Left ventricle myocardium inferior (tissue), 1 donor: Measurements from ENCODE around the gene ZNF14. TPM values are rescaled to one million over a fixed set of nuclear protein-coding genes. Genes with fewer than 3 reads are reported as not detected.

Experiments
- DNase-seq: peaks from one replicate; pipeline ENCODE4 v3.0.0-alpha.2; 2020
- H3K27ac ChIP-seq: fragments of 200-600 bp; replicated peaks from 2 replicates; pipeline ENCODE4 v1.8.0; 2021
- H3K27me3 ChIP-seq: fragments of 200-600 bp; 2 replicates; pipeline ENCODE4 v1.8.0; 2021; ENCODE audit warnings: low read depth
- H3K36me3 ChIP-seq: fragments of 200-600 bp; 2 replicates; pipeline ENCODE4 v1.8.0; 2021
- H3K4me1 ChIP-seq: fragments of 200-600 bp; 2 replicates; pipeline ENCODE4 v1.8.0; 2021
- H3K4me3 ChIP-seq: fragments of 200-600 bp; 2 replicates; pipeline ENCODE4 v1.8.0; 2021; ENCODE audit warnings: mild to moderate bottlenecking, moderate library complexity
- H3K9me3 ChIP-seq: fragments of 200-600 bp; replicated peaks from 2 replicates; pipeline ENCODE4 v1.8.0; 2021
- intact Hi-C: fragments of 100-400 bp; cut with micrococcal nuclease; formaldehyde crosslinking; loops from one replicate; pipeline ENCODE4 v1.11.0; 2022
- total RNA-seq: library from RNA; stranded (reverse); fragmentation: NEBNext Ultra II Directional; extraction: Animal tissue kit (Norgen Biotek cat#: 25700); gene quantifications from one replicate; pipeline ENCODE4 v1.2.1, GENCODE V29; 2021
- TF ChIP-seq, protein P1 (sequence below): fragments of 200-600 bp; IDR thresholded peaks from 2 replicates; pipeline ENCODE4 v1.8.0; 2021; ENCODE audit warnings: antibody characterized with exemption, mild to moderate bottlenecking, borderline replicate concordance
- donor health status: DM: no; HTN: yes; CAD: no; lungs with severe emphysema.

Gene ZNF14
- total RNA-seq, 1 donor from 2014 or later, result 3.7 TPM

DNA sequence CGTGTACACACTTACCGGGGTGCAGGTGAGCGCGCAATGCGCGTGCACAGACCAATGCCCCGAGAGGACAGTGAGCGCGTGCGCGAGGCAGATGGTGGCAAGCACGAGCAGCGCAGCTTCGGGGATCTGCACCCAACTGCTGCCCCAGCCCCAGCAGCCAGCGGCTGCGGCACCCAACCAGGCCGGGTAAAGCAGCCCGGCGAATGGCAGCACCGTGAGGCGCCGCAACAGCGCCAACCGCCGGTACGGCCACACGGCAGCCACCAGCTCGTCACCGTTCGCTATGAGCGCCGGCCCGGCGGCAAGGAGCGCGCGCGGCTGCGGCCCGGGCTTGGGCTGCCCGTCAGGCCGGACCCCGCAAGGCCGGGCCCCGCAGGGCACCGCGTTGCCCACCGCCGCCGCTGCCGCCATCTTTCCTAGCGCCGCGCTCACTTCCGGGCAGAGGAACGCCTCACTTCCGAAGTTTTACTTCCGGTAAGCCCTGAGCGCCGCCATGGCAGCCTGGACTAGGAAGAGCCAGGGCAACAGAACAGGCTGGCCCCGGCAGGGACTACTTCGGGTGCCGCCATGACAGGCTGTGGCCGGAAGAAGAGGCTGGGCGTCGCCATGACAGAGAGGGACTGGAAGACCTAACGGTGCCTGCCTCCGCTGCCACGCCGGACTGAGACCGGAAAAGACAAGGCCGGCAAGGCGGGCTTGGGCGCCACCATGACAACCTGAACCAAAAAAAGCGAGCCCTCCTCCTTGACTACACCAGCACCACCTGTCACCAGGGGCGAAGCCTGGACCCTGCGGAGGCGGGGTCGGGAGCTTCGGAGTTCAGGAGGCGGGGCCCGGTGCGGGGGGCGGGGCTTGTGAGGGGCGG lies 69.4 kb downstream of the ZNF14 start, which contains the start of gene ATP13A1:
ATP13A1 (minus strand) TSS at position 421 of the 865 bp plus-strand sequence; CDS start at position 411, 10 bp downstream.
- DNase-seq, result peak; percentile 95
- no peaks in the 10 kb centered on the region for H3K9me3 ChIP-seq
- peak within 1 kb of the TSS; percentile 91 for H3K4me3 ChIP-seq
- peak within 1 kb of the TSS; percentile 96 for H3K27ac ChIP-seq
- no peaks in the 10 kb centered on the region for H3K27me3 ChIP-seq
- peaks cover 34% of the 10 kb centered on the region for H3K4me1 ChIP-seq
- TF ChIP-seq, protein P1, sequence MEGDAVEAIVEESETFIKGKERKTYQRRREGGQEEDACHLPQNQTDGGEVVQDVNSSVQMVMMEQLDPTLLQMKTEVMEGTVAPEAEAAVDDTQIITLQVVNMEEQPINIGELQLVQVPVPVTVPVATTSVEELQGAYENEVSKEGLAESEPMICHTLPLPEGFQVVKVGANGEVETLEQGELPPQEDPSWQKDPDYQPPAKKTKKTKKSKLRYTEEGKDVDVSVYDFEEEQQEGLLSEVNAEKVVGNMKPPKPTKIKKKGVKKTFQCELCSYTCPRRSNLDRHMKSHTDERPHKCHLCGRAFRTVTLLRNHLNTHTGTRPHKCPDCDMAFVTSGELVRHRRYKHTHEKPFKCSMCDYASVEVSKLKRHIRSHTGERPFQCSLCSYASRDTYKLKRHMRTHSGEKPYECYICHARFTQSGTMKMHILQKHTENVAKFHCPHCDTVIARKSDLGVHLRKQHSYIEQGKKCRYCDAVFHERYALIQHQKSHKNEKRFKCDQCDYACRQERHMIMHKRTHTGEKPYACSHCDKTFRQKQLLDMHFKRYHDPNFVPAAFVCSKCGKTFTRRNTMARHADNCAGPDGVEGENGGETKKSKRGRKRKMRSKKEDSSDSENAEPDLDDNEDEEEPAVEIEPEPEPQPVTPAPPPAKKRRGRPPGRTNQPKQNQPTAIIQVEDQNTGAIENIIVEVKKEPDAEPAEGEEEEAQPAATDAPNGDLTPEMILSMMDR, result peak; percentile 42
- intact Hi-C loops, result no loop called here
- H3K36me3 ChIP-seq, result peaks cover 14% of the 10 kb centered on the region

DNA sequence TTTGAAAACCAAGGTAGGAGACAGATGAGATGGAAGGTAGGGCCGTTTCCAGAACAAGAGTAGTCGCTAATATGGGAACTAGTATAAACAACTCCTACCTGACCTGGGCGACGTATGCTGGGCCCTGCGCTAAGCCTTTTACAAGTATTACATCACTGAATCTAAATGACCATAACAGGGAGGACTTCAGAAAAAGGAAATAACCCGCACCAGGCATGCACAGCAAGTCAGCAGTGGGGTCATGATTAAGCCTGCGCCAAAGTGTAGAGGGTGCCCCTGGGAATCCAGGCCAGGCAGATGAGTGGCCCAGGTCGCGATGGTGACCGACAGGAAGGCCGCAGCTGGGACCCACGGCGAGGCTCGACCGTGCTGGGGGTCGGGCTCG lies 70.0 kb downstream of the ZNF14 start:
- peak; percentile 34 for DNase-seq
- intact Hi-C loops, result no loop called here
- no peaks in the 10 kb centered on the region for H3K9me3 ChIP-seq

DNA sequence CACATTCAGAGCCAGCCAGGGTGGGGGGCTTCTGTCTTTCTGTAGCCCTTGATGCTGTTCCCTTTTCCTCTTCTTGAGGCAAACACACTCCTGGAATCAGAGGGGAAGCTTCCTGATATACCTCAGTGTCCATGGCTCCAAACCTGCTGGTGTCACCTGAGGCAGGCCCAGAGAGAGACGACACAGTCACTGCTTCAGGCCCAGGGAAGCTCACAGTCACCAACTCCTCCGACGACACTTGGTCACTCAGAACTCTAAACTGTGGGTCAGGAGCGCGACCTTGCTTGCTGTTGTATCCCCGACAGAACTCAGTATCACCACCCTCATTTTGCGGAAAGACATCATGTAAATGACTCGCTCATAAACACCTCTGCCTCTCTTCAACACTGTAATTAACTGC lies 70.6 kb downstream of the ZNF14 start:
- Histone ChIP-seq H3K4me3 (peak overlapping the region; percentile 91), H3K27me3 (no peaks in the 10 kb centered on the region), H3K4me1 (peaks cover 29% of the 10 kb centered on the region), H3K9me3 (no peaks in the 10 kb centered on the region), H3K36me3 (peaks cover 25% of the 10 kb centered on the region), H3K27ac (no peak overlapping the region)
- TF ChIP-seq, protein P1, result no peak
- DNase-seq, result no peak
- intact Hi-C loops, result no loop called here

More for the DNA sequence above, 70.0 kb downstream of the ZNF14 start:
- Histone ChIP-seq H3K27me3 (no peaks in the 10 kb centered on the region), H3K4me1 (peaks cover 29% of the 10 kb centered on the region), H3K4me3 (peak overlapping the region; percentile 91), H3K27ac (peak overlapping the region; percentile 96), H3K36me3 (peaks cover 20% of the 10 kb centered on the region)
- TF ChIP-seq, protein P1, result no peak

DNA sequence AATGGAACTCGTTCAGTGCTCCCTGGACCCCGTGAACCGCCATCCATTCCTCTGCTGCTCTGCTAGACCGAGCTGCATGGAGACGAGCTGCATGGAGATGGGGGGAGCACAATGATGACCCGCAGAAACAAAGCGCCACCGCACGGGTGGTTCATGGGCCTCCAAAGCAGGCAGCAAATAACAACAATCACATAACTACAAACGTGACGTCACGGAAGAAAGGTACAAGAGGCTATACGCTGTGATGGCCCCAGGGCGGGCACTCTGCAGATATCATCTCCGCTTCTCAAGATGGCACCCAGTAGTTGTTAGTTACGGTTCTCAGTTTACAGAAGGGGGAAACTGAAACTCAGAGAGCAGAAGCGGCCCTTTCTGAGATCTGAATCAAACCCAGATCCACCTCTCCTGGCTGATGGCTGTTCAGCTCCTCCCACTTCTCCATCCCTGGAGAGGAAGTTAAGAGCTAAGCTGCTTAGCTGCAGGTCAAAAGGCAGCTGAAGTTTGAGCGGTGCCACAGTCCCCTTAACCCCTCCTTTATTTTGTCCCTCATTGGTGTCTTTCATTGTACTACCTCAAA lies 71.1 kb downstream of the ZNF14 start:
- Histone ChIP-seq H3K27ac (no peak overlapping the region), H3K4me1 (peaks cover 29% of the 10 kb centered on the region), H3K36me3 (peaks cover 31% of the 10 kb centered on the region), H3K9me3 (no peaks in the 10 kb centered on the region), H3K4me3 (peak overlapping the region; percentile 91), H3K27me3 (no peaks in the 10 kb centered on the region)
- TF ChIP-seq, protein P1, result no peak
- intact Hi-C loops, result no loop called here
- DNase-seq, result no peak

DNA sequence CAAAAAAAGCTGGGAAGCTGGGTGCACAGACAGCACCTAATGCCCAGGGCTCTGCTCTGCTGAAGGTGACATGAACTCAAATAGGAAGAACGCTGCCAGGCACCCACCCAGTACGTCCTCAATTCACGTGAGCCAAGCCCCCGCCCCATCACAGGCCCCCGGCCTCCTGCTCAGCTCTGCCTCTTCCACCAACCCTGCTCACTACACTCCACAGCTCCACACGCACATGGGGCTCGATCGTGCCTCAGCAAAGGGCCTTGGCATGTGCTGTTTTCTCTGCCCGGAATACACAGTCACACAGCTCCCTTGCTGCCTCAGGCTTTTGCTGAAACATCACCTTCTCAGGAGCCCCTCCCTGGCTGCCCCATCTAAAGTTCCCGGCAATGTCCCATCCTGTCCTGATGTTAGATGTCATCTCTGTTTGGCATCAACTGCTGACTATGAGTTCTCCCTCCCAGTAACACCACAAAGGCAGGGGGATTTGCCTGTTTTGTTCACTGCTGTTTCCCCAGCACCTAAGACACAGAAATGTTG lies 71.7 kb downstream of the ZNF14 start:
- no peak overlapping the region for H3K27ac ChIP-seq
- H3K27me3 ChIP-seq, result no peaks in the 10 kb centered on the region
- no peak for DNase-seq
- intact Hi-C loops, result no loop called here
- H3K4me1 ChIP-seq, result peaks cover 29% of the 10 kb centered on the region
- H3K36me3 ChIP-seq, result peaks cover 37% of the 10 kb centered on the region
- TF ChIP-seq, protein P1, result no peak
- no peak overlapping the region for H3K4me3 ChIP-seq
- H3K9me3 ChIP-seq, result no peaks in the 10 kb centered on the region

Other genes starting within 250 kb of the ZNF14 start
- 0.77 TPM for gene TSSK6, start 217.6 kb downstream of the ZNF14 start, total RNA-seq
- 1,029 TPM for gene NDUFA13, start 216.9 kb downstream of the ZNF14 start, total RNA-seq
- gene YJEFN3, start 204.2 kb downstream of the ZNF14 start, total RNA-seq, result 7.8 TPM
- 0.08 TPM for gene CILP2, start 194.8 kb downstream of the ZNF14 start, total RNA-seq
- not detected for gene PBX4, start 114.4 kb downstream of the ZNF14 start, total RNA-seq
- 0.88 TPM for gene LPAR2, start 104.9 kb downstream of the ZNF14 start, total RNA-seq
- 3.0 TPM for gene GMIP, start 89.5 kb downstream of the ZNF14 start, total RNA-seq
- gene ATP13A1, start 69.4 kb downstream of the ZNF14 start, total RNA-seq, result 16.5 TPM
- gene ZNF101, start 64.3 kb downstream of the ZNF14 start, total RNA-seq, result 4.2 TPM
- gene ZNF506, start 88.6 kb upstream of the ZNF14 start, total RNA-seq, result 10.0 TPM
- gene ZNF253, start 132.8 kb upstream of the ZNF14 start, total RNA-seq, result 9.2 TPM
- 1.3 TPM for gene ZNF93, start 167.8 kb upstream of the ZNF14 start, total RNA-seq